GM19035 (cell line): ENCODE measurements around the gene CST11.

Experiments
- ATAC-seq: cut with Tn5 transposase; IDR thresholded peaks from one replicate; pipeline ENCODE4 v1.9.1; 2021; ENCODE audit not compliant: unreplicated experiment

Gene CST11

GRCh38 chr20:23454816-23455215 lies 2.1 kb upstream of the CST11 start:
- no peak for ATAC-seq

- no peak for ATAC-seq
Observed at GRCh38 chr20:23453549-23454543, 1.2 kb upstream of the CST11 start.

- ATAC-seq = no peak
Observed at GRCh38 chr20:23451956-23452487, 654 bp downstream of the CST11 start.

GRCh38 chr20:23450877-23451276 lies 1.8 kb downstream of the CST11 start:
- no peak for ATAC-seq

GRCh38 chr20:23449421-23449820 lies 3.3 kb downstream of the CST11 start:
- no peak for ATAC-seq

GRCh38 chr20:23448167-23448566 lies 4.5 kb downstream of the CST11 start:
- no peak for ATAC-seq

- ATAC-seq = peak; percentile 64
Observed at GRCh38 chr20:23446505-23446904, 6.2 kb downstream of the CST11 start.

GRCh38 chr20:23445596-23446217 lies 7.0 kb downstream of the CST11 start:
- no peak for ATAC-seq

GRCh38 chr20:23444859-23445258 lies 7.8 kb downstream of the CST11 start:
- no peak for ATAC-seq

- ATAC-seq = no peak
Observed at GRCh38 chr20:23442436-23442835, 10.2 kb downstream of the CST11 start.

GRCh38 chr20:23441850-23442313 lies 10.8 kb downstream of the CST11 start:
- peak; percentile 77 for ATAC-seq

GRCh38 chr20:23440004-23440403 lies 12.7 kb downstream of the CST11 start:
- ATAC-seq = no peak

GRCh38 chr20:23438661-23439060 lies 14.0 kb downstream of the CST11 start:
- no peak for ATAC-seq

GRCh38 chr20:23437126-23437899 lies 15.4 kb downstream of the CST11 start:
- ATAC-seq = no peak

GRCh38 chr20:23436681-23437080 lies 16.0 kb downstream of the CST11 start:
- ATAC-seq = no peak

- no peak for ATAC-seq
Observed at GRCh38 chr20:23435626-23436539, 16.8 kb downstream of the CST11 start.

GRCh38 chr20:23434521-23435313 lies 18.0 kb downstream of the CST11 start:
- ATAC-seq = no peak

GRCh38 chr20:23433628-23434027 lies 19.0 kb downstream of the CST11 start:
- ATAC-seq = no peak

- ATAC-seq = no peak
Observed at GRCh38 chr20:23425129-23425528, 27.5 kb downstream of the CST11 start.
